GM15510 (cell line): ENCODE data around the gene RAB7A.

ENCODE experiments used
- POLR2A ChIP-seq: IDR thresholded peaks from 3 replicates; pipeline ENCODE4 v1.6.1; 2011; ENCODE audit warnings: borderline replicate concordance; ENCODE audit not compliant: insufficient read length; ENCODE audit errors: extremely low read depth

The RAB7A gene

GRCh38 chr3:128845119-128845777, 119.3 kb downstream of the RAB7A start:
- no peak for TF ChIP-seq POLR2A

- TF ChIP-seq POLR2A = no peak
These were observed 119.9 kb downstream of the RAB7A start for GRCh38 chr3:128845778-128846485.

- TF ChIP-seq POLR2A = no peak
These were observed 120.5 kb downstream of the RAB7A start for GRCh38 chr3:128846486-128846891.

GRCh38 chr3:128847666-128848370, 121.8 kb downstream of the RAB7A start:
- no peak for TF ChIP-seq POLR2A

- TF ChIP-seq POLR2A = no peak
These were observed 123.0 kb downstream of the RAB7A start for GRCh38 chr3:128848936-128849335.

GRCh38 chr3:128849911-128850455, 124.0 kb downstream of the RAB7A start:
- TF ChIP-seq POLR2A = no peak

- TF ChIP-seq POLR2A = no peak
These were observed 124.6 kb downstream of the RAB7A start for GRCh38 chr3:128850544-128850943.

- no peak for TF ChIP-seq POLR2A
These were observed 125.6 kb downstream of the RAB7A start for GRCh38 chr3:128851601-128852000.

GRCh38 chr3:128853826-128854225, 127.8 kb downstream of the RAB7A start:
- TF ChIP-seq POLR2A = no peak

GRCh38 chr3:128854475-128854874, 128.5 kb downstream of the RAB7A start:
- no peak for TF ChIP-seq POLR2A

GRCh38 chr3:128855569-128855968, 129.6 kb downstream of the RAB7A start:
- no peak for TF ChIP-seq POLR2A

GRCh38 chr3:128858167-128858566, 132.2 kb downstream of the RAB7A start:
- no peak for TF ChIP-seq POLR2A

- no peak for TF ChIP-seq POLR2A
These were observed 133.6 kb downstream of the RAB7A start for GRCh38 chr3:128859630-128860029.

- TF ChIP-seq POLR2A = no peak
These were observed 135.5 kb downstream of the RAB7A start for GRCh38 chr3:128861491-128861890.

- no peak for TF ChIP-seq POLR2A
These were observed 137.6 kb downstream of the RAB7A start for GRCh38 chr3:128863560-128863959.
